Astrocyte of the spinal cord (primary cell): Measurements from ENCODE around the gene GATD1.
"Not testable (repeated sequence)": the region's sequence is repeated elsewhere in the genome, so short reads cannot be mapped to it uniquely, and the experiment has no call there.

Experiments
- DNase-seq: peaks from one replicate; pipeline ENCODE4 v3.0.0; 2011; ENCODE audit warnings: low read depth, low spot score
- H3K4me3 ChIP-seq: 2 replicates; pipeline ENCODE4 v1.5.1; 2011; ENCODE audit warnings: low read depth, mild to moderate bottlenecking, low read length, moderate library complexity
- CTCF ChIP-seq: IDR thresholded peaks from 2 replicates; pipeline ENCODE4 v1.5.1; 2012; ENCODE audit warnings: low read depth, mild to moderate bottlenecking, low read length, inconsistent platforms
- in situ Hi-C: cut with HindIII; loops from 2 replicates; pipeline ENCODE4 v1.10.0; 2017; ENCODE audit warnings: low sequenced_read_pairs

Gene GATD1

GRCh38 chr11:745428-745827 lies 31.9 kb downstream of the GATD1 start:
- in situ Hi-C loops = no loop called here
- no peak for TF ChIP-seq CTCF
- no peak for DNase-seq
- H3K4me3 ChIP-seq = no peak overlapping the region

- H3K4me3 ChIP-seq = no peak overlapping the region
- TF ChIP-seq CTCF = no peak
- in situ Hi-C loops = no loop called here
- no peak for DNase-seq
These were observed 34.6 kb downstream of the GATD1 start for GRCh38 chr11:742571-743201.

- DNase-seq = no peak
- H3K4me3 ChIP-seq = no peak overlapping the region
- in situ Hi-C loops = no loop called here
- no peak for TF ChIP-seq CTCF
These were observed 35.1 kb downstream of the GATD1 start for GRCh38 chr11:742156-742546.

GRCh38 chr11:737899-738298 lies 39.4 kb downstream of the GATD1 start:
- DNase-seq, H3K4me3 ChIP-seq, in situ Hi-C loops: not testable (repeated sequence)

- no peak for TF ChIP-seq CTCF
- H3K4me3 ChIP-seq = no peak overlapping the region
- no peak for DNase-seq
- in situ Hi-C loops = no loop called here
These were observed 39.9 kb downstream of the GATD1 start for GRCh38 chr11:737366-737765.

GRCh38 chr11:734541-734940 lies 42.7 kb downstream of the GATD1 start:
- H3K4me3 ChIP-seq, in situ Hi-C loops, DNase-seq: not testable (repeated sequence)

- no peak for DNase-seq
- in situ Hi-C loops = no loop called here
- TF ChIP-seq CTCF = no peak
- no peak overlapping the region for H3K4me3 ChIP-seq
These were observed 44.2 kb downstream of the GATD1 start for GRCh38 chr11:733072-733471.
